Left cardiac atrium (tissue), 4 donors: ENCODE data around the gene EHMT1. TPM values are rescaled to one million over a fixed set of nuclear protein-coding genes. Genes with fewer than 3 reads are reported as not detected.

Experiments used
- ATAC-seq, 2 donors: fragments of 200-7000 bp; cut with Tn5 transposase; one replicate each; pipeline ENCODE4 v1.9.1; 2020; ENCODE audit warnings: mild to moderate bottlenecking in 2 of 2, moderate library complexity in 2 of 2
- DNase-seq: peaks from one replicate; pipeline ENCODE4 v3.0.0-alpha.2; 2020
- intact Hi-C, 2 donors: fragments of 100-400 bp; cut with DNase I; formaldehyde crosslinking; loops; one replicate each; pipeline versions ENCODE4 v1.14.1 to v1.15.1; 2022 to 2023
- total RNA-seq, 2 donors: library from RNA; stranded (reverse); fragmentation: NEBNext Ultra II Directional; extraction: Animal tissue kit (Norgen Biotek cat#: 25700); gene quantifications; one replicate each; pipeline ENCODE4 v1.2.1, GENCODE V29; 2021
- donor health status: DM: no; HTN: yes; CAD: no.
- donor health status: DM: no; HTN: yes; CAD: no; lungs with severe emphysema.
- donor health status: DM: yes; HTN: yes; CAD: no.
- donor health status: Dilated cardiomyopathy.

Gene EHMT1
- total RNA-seq, 2 donors from 2014 or later: 31.9 to 38.1 TPM

GRCh38 chr9:137820161-137820855 is 201.5 kb downstream of the EHMT1 start:
- no peak for DNase-seq
- no peak for ATAC-seq
- intact Hi-C loops: no loop called here

GRCh38 chr9:137823986-137824771 is 205.4 kb downstream of the EHMT1 start:
- intact Hi-C loops: no loop called here
- no peak for DNase-seq
- ATAC-seq: no peak

- DNase-seq (no peak), ATAC-seq (no peak)
- intact Hi-C loops: no loop called here
Measured at GRCh38 chr9:137825324-137825989, 206.7 kb downstream of the EHMT1 start.

- intact Hi-C loops: no loop called here
- no peak for DNase-seq
- ATAC-seq: no peak
Measured at GRCh38 chr9:137827908-137828526, 209.2 kb downstream of the EHMT1 start.

- ATAC-seq (no peak), DNase-seq (no peak)
- intact Hi-C loops: no loop called here
Measured at GRCh38 chr9:137828527-137829259, 209.9 kb downstream of the EHMT1 start.

GRCh38 chr9:137829260-137829996 is 210.6 kb downstream of the EHMT1 start:
- intact Hi-C loops: no loop called here
- DNase-seq (no peak), ATAC-seq (no peak)

GRCh38 chr9:137832191-137832700 is 213.4 kb downstream of the EHMT1 start:
- ATAC-seq (no peak), DNase-seq (no peak)
- intact Hi-C loops: no loop called here

GRCh38 chr9:137832830-137833590 is 214.2 kb downstream of the EHMT1 start:
- intact Hi-C loops: no loop called here

GRCh38 chr9:137833721-137834613 is 215.2 kb downstream of the EHMT1 start:
- DNase-seq: no peak
- intact Hi-C loops: no loop called here
- ATAC-seq: no peak

More at GRCh38 chr9:137832830-137833590, 214.2 kb downstream of the EHMT1 start:
- no peak for DNase-seq
- no peak for ATAC-seq

- ATAC-seq (no peak), DNase-seq (no peak)
- intact Hi-C loops: no loop called here
Measured at GRCh38 chr9:137834846-137835546, 216.2 kb downstream of the EHMT1 start.

- ATAC-seq: no peak
- intact Hi-C loops: no loop called here
- no peak for DNase-seq
Measured at GRCh38 chr9:137836151-137836830, 217.5 kb downstream of the EHMT1 start.

GRCh38 chr9:137836831-137837241 is 218.0 kb downstream of the EHMT1 start:
- no peak for ATAC-seq
- DNase-seq: no peak
- intact Hi-C loops: no loop called here

GRCh38 chr9:137837345-137838278 is 218.8 kb downstream of the EHMT1 start:
- intact Hi-C loops: no loop called here
- no peak for ATAC-seq
- DNase-seq: no peak

- ATAC-seq (no peak), DNase-seq (no peak)
- intact Hi-C loops: no loop called here
Measured at GRCh38 chr9:137838576-137838975, 219.8 kb downstream of the EHMT1 start.
